Endothelial cell of umbilical vein (primary cell): ENCODE results near the gene CHMP4B. TPM values are rescaled to one million over a fixed set of nuclear protein-coding genes. Genes with fewer than 3 reads are reported as not detected.

ENCODE experiments used
- BruUV-seq: library from RNA; stranded (reverse); fragments of 400-500 nt; replicated peaks from 2 replicates; lab custom pipeline; 2021; lab: Mats Ljungman, UMichigan
- CTCF ChIA-PET: fragments of 300-600, 350-600 bp; sonication (Branson Sonifier 250); formaldehyde crosslinking; loops from one replicate; lab custom pipeline; 2021; ENCODE audit warnings: antibody characterized with exemption, inconsistent platforms; lab: Charles Lee
- POLR2A ChIA-PET: fragments of 300-600, 350-600 bp; sonication (Branson Sonifier 250); formaldehyde crosslinking; loops from one replicate; lab custom pipeline; 2021; ENCODE audit warnings: antibody characterized with exemption, inconsistent platforms; lab: Charles Lee
- DNase-seq: peaks from one replicate; pipeline ENCODE4 v3.0.0-alpha.2; 2011; ENCODE audit warnings: low read depth, low spot score
- FAIRE-seq: peaks from 2 replicates; lab custom pipeline; 2011; peaks lifted over from hg19 to GRCh38; lab: Jason Lieb, UNC
- H2AFZ ChIP-seq: 2 replicates; pipeline ENCODE4 v1.6.0; 2012; ENCODE audit warnings: low read depth, low read length, control low read depth, inconsistent platforms
- H3K27ac ChIP-seq: 2 replicates; pipeline ENCODE4 v1.5.1; 2011; ENCODE audit warnings: low read depth, mild to moderate bottlenecking, control low read depth, low read length, moderate library complexity; ENCODE audit not compliant: insufficient read depth
- H3K27me3 ChIP-seq, 2 experiments: 2 replicates each; pipeline versions ENCODE4 v1.6.0 to v1.6.1; 2011; ENCODE audit warnings: low read length in 2 of 2, mixed read lengths in 1 of 2; ENCODE audit not compliant: control insufficient read depth in 2 of 2, insufficient read depth in 2 of 2
- H3K36me3 ChIP-seq, 2 experiments: 2 replicates in 1 of 2; 3 replicates in 1 of 2; pipeline ENCODE4 v1.5.1; 2011; ENCODE audit warnings: low read length in 2 of 2, mild to moderate bottlenecking in 1 of 2, moderate library complexity in 1 of 2; ENCODE audit not compliant: control insufficient read depth in 2 of 2, insufficient read depth in 2 of 2; ENCODE audit errors: extremely low read depth in 1 of 2
- H3K4me1 ChIP-seq: 3 replicates; pipeline ENCODE4 v1.5.1; 2011; ENCODE audit warnings: mild to moderate bottlenecking, low read length; ENCODE audit not compliant: control insufficient read depth, insufficient read depth; ENCODE audit errors: extremely low read depth
- H3K4me2 ChIP-seq: 2 replicates; pipeline ENCODE4 v1.6.1; 2011; ENCODE audit warnings: low read length, control low read depth, mixed read lengths; ENCODE audit not compliant: insufficient read depth
- H3K4me3 ChIP-seq, 3 experiments: fragments of 200-600 bp in 1 of 3; sonication (generic), shearing (Covaris generic) in 1 of 3; replicated peaks in 1 of 3; 2 replicates each; pipeline ENCODE4 v1.5.1; 2011 to 2016; ENCODE audit warnings: control low read depth in 3 of 3, low read length in 3 of 3, mild to moderate bottlenecking in 2 of 3, inconsistent platforms in 1 of 3, low read depth in 1 of 3, moderate library complexity in 1 of 3; ENCODE audit not compliant: insufficient read depth in 1 of 3
- H3K79me2 ChIP-seq: 2 replicates; pipeline ENCODE4 v1.6.0; 2012; ENCODE audit warnings: low read length, inconsistent platforms; ENCODE audit not compliant: control insufficient read depth, insufficient read depth
- H3K9ac ChIP-seq: replicated peaks from 2 replicates; pipeline ENCODE3; 2011; ENCODE audit warnings: low read length, control low read depth; ENCODE audit not compliant: insufficient read depth; ENCODE audit errors: extremely low read depth
- H3K9me1 ChIP-seq: replicated peaks from 3 replicates; pipeline ENCODE4 v1.6.0; 2011; ENCODE audit warnings: mild to moderate bottlenecking, low read length; ENCODE audit not compliant: control insufficient read depth, insufficient read depth; ENCODE audit errors: extremely low read depth
- H3K9me3 ChIP-seq: replicated peaks from 2 replicates; pipeline ENCODE4 v1.5.1; 2012; ENCODE audit warnings: low read length, inconsistent platforms; ENCODE audit not compliant: control insufficient read depth, insufficient read depth
- H4K20me1 ChIP-seq: replicated peaks from 2 replicates; pipeline ENCODE3; 2011; ENCODE audit warnings: mild to moderate bottlenecking, low read length; ENCODE audit not compliant: control insufficient read depth, insufficient read depth; ENCODE audit errors: extremely low read depth
- CTCF ChIP-seq, 2 donors: IDR thresholded peaks; 1 replicate in 1 of 2; 2 replicates in 1 of 2; pipeline ENCODE4 v1.5.1; 2011; ENCODE audit warnings: low read length in 2 of 2, mild to moderate bottlenecking in 2 of 2, moderate library complexity in 2 of 2, control low read depth in 1 of 2, inconsistent platforms in 1 of 2, low read depth in 1 of 2; ENCODE audit not compliant: insufficient read depth in 1 of 2; ENCODE audit errors: extremely low read depth in 1 of 2
- EZH2 ChIP-seq: IDR thresholded peaks from 2 replicates; pipeline ENCODE4 v1.6.1; 2012; ENCODE audit warnings: borderline replicate concordance, low read depth, mild to moderate bottlenecking, moderate library complexity, low read length, inconsistent platforms; ENCODE audit not compliant: severe bottlenecking
- FOS ChIP-seq: IDR thresholded peaks from 2 replicates; pipeline ENCODE4 v1.6.1; 2011; ENCODE audit warnings: mild to moderate bottlenecking, low read length, moderate library complexity, borderline replicate concordance; ENCODE audit not compliant: insufficient read depth
- GATA2 ChIP-seq: IDR thresholded peaks from 2 replicates; pipeline ENCODE4 v1.7.0; 2011; ENCODE audit warnings: low read depth, mild to moderate bottlenecking, moderate library complexity, mixed read lengths, low read length; ENCODE audit not compliant: insufficient read length, insufficient read depth
- JUN ChIP-seq: IDR thresholded peaks from 2 replicates; pipeline ENCODE4 v1.6.1; 2011; ENCODE audit warnings: borderline replicate concordance, low read depth; ENCODE audit not compliant: insufficient read length, insufficient read depth
- MAX ChIP-seq: IDR thresholded peaks from 2 replicates; pipeline ENCODE4 v1.6.1; 2011; ENCODE audit not compliant: insufficient read depth, insufficient read length
- MYC ChIP-seq: IDR thresholded peaks from one replicate; pipeline ENCODE4 v1.6.1; 2011; ENCODE audit warnings: mild to moderate bottlenecking, low read depth, low read length
- POLR2A ChIP-seq: IDR thresholded peaks from 2 replicates; pipeline ENCODE4 v1.6.1; 2012; ENCODE audit warnings: low read depth, mild to moderate bottlenecking, control low read depth, low read length
- POLR2AphosphoS5 ChIP-seq: IDR thresholded peaks from 2 replicates; pipeline ENCODE4 v1.6.1; 2012; ENCODE audit warnings: low read depth, mild to moderate bottlenecking, control low read depth, low read length, moderate library complexity; ENCODE audit not compliant: insufficient read depth
- dilution Hi-C: fragments of 300-500 bp; cut with MboI; formaldehyde crosslinking; loops from one replicate; pipeline ENCODE4 v1.15.0; 2019; ENCODE audit warnings: low sequenced_read_pairs; ENCODE audit not compliant: extremely low pct_ligation_motif_present
- intact Hi-C: fragments of 100-400 bp; cut with micrococcal nuclease; formaldehyde crosslinking; loops from one replicate; pipeline ENCODE4 v1.10.0; 2022
- polyA plus RNA-seq, 4 experiments: library from polyadenylated mRNA; depleted of rRNA in 3 of 4; stranded (reverse) in 3 of 4; unstranded in 1 of 4; fragments of >200 nt; gene quantifications; 2 replicates each; pipeline versions ENCODE4 v1.2.1 to v1.2.3, GENCODE V29; 2011 to 2012; ENCODE audit warnings: missing spikeins in 1 of 4
- total RNA-seq: library from RNA; stranded (reverse); gene quantifications from 2 replicates; pipeline ENCODE4 v1.2.3, GENCODE V29; 2021

The CHMP4B gene
- total and polyA plus RNA-seq, 2 donors (not counting 3 experiments of a cell fraction or from before 2014, with no cell fraction given): 64.7 to 112 TPM

- no peak overlapping the region for H3K4me2 ChIP-seq
- H3K36me3 ChIP-seq: no peaks in the 10 kb centered on the region
- POLR2A ChIA-PET: no interaction called here
- no peaks in the 10 kb centered on the region for H4K20me1 ChIP-seq
- H3K4me3 ChIP-seq: no peak overlapping the region
- H3K9ac ChIP-seq: no peak overlapping the region
- H3K27me3 ChIP-seq: peaks cover 27 to 29% of the 10 kb centered on the region in 2 experiments
- no peak overlapping the region for H3K27ac ChIP-seq
- dilution Hi-C loops (no loop called here), intact Hi-C loops (no loop called here)
- H2AFZ ChIP-seq: no peak overlapping the region
- no TSS peak for BruUV-seq
- CTCF ChIA-PET: interaction anchor here (0.7 to 2.0 kb wide), 2 partner anchors 21 to 129 kb away, joined by 3 to 6 read pairs; no protein-coding TSS in a partner anchor
- no peaks in the 10 kb centered on the region for H3K79me2 ChIP-seq
- TF ChIP-seq EZH2: no peak
- no peak for TF ChIP-seq JUN
- TF ChIP-seq POLR2AphosphoS5: no peak
- no peaks in the 10 kb centered on the region for H3K4me1 ChIP-seq
- FAIRE-seq (no peak), DNase-seq (no peak)
- H3K9me3 ChIP-seq: no peaks in the 10 kb centered on the region
- H3K9me1 ChIP-seq: no peaks in the 10 kb centered on the region
These were observed 82.2 kb downstream of the CHMP4B start for GRCh38 chr20:33893314-33893713.

GRCh38 chr20:33894798-33895197 lies 83.7 kb downstream of the CHMP4B start:
- CTCF ChIA-PET: interaction anchor here (0.8 to 2.0 kb wide), 2 partner anchors 33 to 127 kb away, joined by 3 to 6 read pairs; no protein-coding TSS in a partner anchor

More at GRCh38 chr20:33894798-33895197, 83.7 kb downstream of the CHMP4B start:
- DNase-seq (no peak), FAIRE-seq (no peak)
- Histone ChIP-seq H3K79me2 (no peaks in the 10 kb centered on the region), H4K20me1 (no peaks in the 10 kb centered on the region), H3K4me1 (no peaks in the 10 kb centered on the region), H3K27me3 (peaks cover 22 to 27% of the 10 kb centered on the region in 2 experiments), H3K4me3 (no peak overlapping the region), H3K9ac (no peak overlapping the region), H3K9me1 (no peaks in the 10 kb centered on the region), H2AFZ (no peak overlapping the region), H3K27ac (no peak overlapping the region), H3K36me3 (no peaks in the 10 kb centered on the region), H3K9me3 (no peaks in the 10 kb centered on the region), H3K4me2 (no peak overlapping the region)
- dilution Hi-C loops (no loop called here), intact Hi-C loops (no loop called here)
- TF ChIP-seq MAX (no peak), CTCF (IDR thresholded peaks at IDR 0.05; ENCODE audit: extremely low read depth in 1 of 2, insufficient read depth in 1 of 2, low read depth in 1 of 2, low read length in 2 of 2) (no peak), FOS (no peak), POLR2A (no peak), GATA2 (no peak), JUN (no peak), POLR2AphosphoS5 (no peak), MYC (no peak), EZH2 (no peak)
- POLR2A ChIA-PET: no interaction called here
- no TSS peak for BruUV-seq
